Astrocyte of the cerebellum (primary cell): Measurements from ENCODE around the gene SETD4.

Source experiments
- DNase-seq: peaks from one replicate; pipeline ENCODE4 v3.0.0-alpha.2; 2011; ENCODE audit warnings: low read depth
- H3K4me3 ChIP-seq: 2 replicates; pipeline ENCODE4 v1.5.1; 2011; ENCODE audit warnings: mild to moderate bottlenecking, low read depth, low read length, moderate library complexity
- in situ Hi-C: cut with HindIII; loops from 2 replicates; pipeline ENCODE4 v1.10.0; 2017; ENCODE audit warnings: low sequenced_read_pairs
- TF ChIP-seq, protein P1 (sequence below): IDR thresholded peaks from 2 replicates; pipeline ENCODE4 v1.5.1; 2012; ENCODE audit warnings: low read length, low read depth, moderate library complexity, mild to moderate bottlenecking; ENCODE audit errors: missing control alignments

Gene SETD4

GRCh38 chr21:36015045-36015444 is 45.3 kb downstream of the SETD4 start:
- TF ChIP-seq, protein P1, sequence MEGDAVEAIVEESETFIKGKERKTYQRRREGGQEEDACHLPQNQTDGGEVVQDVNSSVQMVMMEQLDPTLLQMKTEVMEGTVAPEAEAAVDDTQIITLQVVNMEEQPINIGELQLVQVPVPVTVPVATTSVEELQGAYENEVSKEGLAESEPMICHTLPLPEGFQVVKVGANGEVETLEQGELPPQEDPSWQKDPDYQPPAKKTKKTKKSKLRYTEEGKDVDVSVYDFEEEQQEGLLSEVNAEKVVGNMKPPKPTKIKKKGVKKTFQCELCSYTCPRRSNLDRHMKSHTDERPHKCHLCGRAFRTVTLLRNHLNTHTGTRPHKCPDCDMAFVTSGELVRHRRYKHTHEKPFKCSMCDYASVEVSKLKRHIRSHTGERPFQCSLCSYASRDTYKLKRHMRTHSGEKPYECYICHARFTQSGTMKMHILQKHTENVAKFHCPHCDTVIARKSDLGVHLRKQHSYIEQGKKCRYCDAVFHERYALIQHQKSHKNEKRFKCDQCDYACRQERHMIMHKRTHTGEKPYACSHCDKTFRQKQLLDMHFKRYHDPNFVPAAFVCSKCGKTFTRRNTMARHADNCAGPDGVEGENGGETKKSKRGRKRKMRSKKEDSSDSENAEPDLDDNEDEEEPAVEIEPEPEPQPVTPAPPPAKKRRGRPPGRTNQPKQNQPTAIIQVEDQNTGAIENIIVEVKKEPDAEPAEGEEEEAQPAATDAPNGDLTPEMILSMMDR: no peak
- no peak for DNase-seq
- in situ Hi-C loops: no loop called here
- H3K4me3 ChIP-seq: no peak overlapping the region

DNA sequence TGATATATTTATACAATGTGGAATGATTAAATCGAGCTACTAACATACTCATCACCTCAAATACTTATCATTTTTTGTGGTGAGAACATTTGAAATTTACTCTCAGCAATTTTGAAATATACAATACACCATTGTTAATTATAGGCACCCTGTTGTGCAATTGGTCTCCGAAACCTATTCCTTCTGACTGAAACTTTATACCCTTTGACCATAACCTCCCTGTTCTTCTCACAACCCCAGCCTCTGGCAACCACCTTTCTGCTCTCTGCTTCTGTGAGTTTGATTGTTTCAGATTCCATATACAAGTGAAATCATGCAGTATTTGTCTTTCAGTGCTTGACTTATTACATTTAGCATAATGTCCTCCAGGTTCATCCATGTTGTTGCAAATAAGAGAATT is 49.5 kb downstream of the SETD4 start:
- in situ Hi-C loops: no loop called here
- TF ChIP-seq, protein P1: no peak
- no peak for DNase-seq
- H3K4me3 ChIP-seq: no peak overlapping the region

DNA sequence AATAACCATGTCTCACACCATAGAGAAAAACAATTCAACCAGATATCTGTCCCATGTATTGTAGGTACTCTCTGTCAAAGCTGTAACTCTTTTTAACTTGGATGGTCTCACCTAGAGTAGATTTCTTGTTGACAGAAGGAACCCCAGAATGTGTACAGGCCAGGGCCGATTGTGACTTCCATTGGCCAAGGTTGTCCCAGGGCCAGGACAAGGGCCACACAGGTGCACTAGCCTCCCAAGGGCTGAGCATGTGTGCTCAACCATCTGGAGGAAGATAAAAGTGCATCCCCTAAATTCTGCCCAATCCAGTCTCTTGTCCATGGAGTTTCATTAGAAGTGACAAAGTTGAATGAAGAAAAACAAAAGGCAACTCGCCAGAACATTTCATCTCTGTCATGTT is 51.8 kb downstream of the SETD4 start:
- TF ChIP-seq, protein P1: no peak
- in situ Hi-C loops: no loop called here
- no peak overlapping the region for H3K4me3 ChIP-seq
- no peak for DNase-seq

DNA sequence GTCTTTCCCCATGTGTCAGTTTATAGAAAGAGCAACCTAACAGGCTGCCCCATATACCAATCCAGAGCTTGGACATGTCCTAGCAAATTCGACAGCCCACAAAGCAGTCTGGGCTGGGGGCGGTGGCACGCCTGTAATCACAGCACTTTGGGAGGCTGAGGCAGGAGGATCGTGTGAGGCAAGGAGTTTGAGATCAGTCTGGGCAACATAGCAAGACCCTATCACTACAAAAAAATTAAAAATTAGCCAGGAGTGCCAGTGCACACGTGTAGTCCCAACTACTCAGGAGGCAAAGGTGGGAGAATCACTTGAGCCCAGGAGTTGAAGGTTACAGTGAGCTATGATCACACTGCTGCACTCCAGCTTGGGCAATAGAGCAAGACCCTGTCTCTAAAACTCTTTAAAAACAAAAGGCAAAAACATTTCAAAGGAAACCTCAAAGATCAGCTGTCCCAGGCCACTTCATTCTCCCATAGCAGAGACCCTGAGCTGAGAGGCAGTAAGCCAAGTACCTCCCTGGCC is 54.4 kb downstream of the SETD4 start:
- no peak for DNase-seq
- H3K4me3 ChIP-seq: no peak overlapping the region
- in situ Hi-C loops: no loop called here
- TF ChIP-seq, protein P1: no peak

- TF ChIP-seq, protein P1: no peak
- H3K4me3 ChIP-seq: no peak overlapping the region
- in situ Hi-C loops: no loop called here
- no peak for DNase-seq
Observed at GRCh38 chr21:36005018-36005417, 55.3 kb downstream of the SETD4 start.

- H3K4me3 ChIP-seq: no peak overlapping the region
- in situ Hi-C loops: no loop called here
- no peak for DNase-seq
- TF ChIP-seq, protein P1: no peak
Observed at GRCh38 chr21:36004441-36004840, 55.9 kb downstream of the SETD4 start.

GRCh38 chr21:36003776-36004175 is 56.5 kb downstream of the SETD4 start:
- in situ Hi-C loops: no loop called here
- no peak for DNase-seq
- no peak overlapping the region for H3K4me3 ChIP-seq
- TF ChIP-seq, protein P1: no peak
